Subcutaneous adipose tissue (tissue), 4 donors: ENCODE measurements around the gene CAMK1. TPM values are rescaled to one million over a fixed set of nuclear protein-coding genes. Genes with fewer than 3 reads are reported as not detected.

Experiments
- total RNA-seq, 4 donors: library from RNA; depleted of rRNA; stranded (reverse); fragments of >200 nt; gene quantifications; one replicate each; pipeline ENCODE4 v1.1.0, GENCODE V29; 2016
- TF ChIP-seq, protein P1 (sequence below): fragments of 450-650 bp; IDR thresholded peaks from one replicate; pipeline ENCODE4 v1.5.1; 2016; ENCODE audit warnings: low read depth, mild to moderate bottlenecking, control low read depth, antibody characterized with exemption, moderate library complexity

Gene CAMK1
- total RNA-seq, 4 donors from 2014 or later: 57.0 to 122 (median 66.6) TPM

DNA sequence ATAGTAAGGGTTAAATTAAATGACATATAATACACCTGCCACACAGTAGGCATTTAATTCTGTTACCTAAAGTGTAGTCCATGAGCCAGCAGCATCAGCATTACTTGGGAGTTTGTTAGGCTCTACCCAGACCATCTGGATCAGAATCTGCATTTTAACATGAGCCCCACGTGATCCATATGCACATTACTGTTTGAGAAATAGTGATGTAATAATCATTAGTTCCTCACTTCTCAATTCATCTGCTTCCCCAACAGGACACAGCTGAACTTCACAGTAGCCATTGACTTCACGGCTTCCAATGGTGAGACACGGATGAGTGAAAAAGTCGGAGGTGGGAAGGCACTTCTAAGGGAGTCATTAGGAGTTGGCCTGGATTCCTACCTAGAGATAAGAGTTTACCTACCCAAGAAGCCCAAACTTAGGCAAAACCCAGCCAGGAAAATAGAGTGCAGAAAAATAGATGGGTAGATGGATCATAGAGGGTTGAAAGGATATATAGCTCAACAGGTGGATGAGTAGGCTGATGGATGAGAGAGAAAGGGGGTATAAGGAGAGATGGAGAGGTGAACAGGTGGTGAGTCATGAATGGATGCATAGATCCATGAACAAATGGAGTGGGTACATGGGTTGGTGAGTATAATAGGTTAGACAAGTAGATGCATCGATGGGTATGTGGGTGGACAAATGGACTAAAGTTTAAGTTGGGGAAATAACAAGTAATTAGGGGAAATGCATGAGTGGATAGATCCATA, 52.8 kb downstream of the CAMK1 start:
- TF ChIP-seq, protein P1, sequence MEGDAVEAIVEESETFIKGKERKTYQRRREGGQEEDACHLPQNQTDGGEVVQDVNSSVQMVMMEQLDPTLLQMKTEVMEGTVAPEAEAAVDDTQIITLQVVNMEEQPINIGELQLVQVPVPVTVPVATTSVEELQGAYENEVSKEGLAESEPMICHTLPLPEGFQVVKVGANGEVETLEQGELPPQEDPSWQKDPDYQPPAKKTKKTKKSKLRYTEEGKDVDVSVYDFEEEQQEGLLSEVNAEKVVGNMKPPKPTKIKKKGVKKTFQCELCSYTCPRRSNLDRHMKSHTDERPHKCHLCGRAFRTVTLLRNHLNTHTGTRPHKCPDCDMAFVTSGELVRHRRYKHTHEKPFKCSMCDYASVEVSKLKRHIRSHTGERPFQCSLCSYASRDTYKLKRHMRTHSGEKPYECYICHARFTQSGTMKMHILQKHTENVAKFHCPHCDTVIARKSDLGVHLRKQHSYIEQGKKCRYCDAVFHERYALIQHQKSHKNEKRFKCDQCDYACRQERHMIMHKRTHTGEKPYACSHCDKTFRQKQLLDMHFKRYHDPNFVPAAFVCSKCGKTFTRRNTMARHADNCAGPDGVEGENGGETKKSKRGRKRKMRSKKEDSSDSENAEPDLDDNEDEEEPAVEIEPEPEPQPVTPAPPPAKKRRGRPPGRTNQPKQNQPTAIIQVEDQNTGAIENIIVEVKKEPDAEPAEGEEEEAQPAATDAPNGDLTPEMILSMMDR: no peak

DNA sequence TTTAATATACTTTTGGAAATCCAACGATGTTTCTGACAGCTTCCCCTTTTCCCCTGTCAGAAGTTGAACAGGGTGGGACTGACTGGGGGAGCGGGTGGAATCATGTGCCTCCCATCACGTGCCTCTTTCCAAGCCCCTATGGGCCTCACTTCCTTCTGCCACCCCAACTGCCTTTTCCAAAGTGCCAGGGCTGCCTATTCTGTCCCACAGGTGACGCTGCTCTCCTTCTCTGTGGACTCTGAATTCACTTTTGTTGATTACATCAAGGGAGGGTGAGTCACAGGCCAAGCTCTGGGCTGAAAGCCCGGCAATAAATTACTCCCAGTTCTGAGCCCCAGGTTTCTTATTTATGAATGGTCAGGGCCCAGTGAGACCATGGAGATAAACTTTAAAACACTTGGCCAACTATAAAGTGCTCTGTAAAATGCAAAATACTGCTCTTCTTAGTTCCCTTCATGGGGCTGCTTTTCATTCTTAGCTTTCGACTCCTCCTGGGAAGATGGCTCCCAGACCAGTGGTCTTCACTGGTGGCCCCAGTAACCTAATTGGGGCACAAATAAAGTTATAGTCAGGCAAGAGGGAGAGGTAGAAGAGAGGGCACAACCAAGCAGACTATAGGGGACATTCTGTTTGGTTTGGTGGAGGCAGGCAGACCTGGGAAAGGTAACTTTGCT, 53.8 kb downstream of the CAMK1 start:
- TF ChIP-seq, protein P1: no peak

DNA sequence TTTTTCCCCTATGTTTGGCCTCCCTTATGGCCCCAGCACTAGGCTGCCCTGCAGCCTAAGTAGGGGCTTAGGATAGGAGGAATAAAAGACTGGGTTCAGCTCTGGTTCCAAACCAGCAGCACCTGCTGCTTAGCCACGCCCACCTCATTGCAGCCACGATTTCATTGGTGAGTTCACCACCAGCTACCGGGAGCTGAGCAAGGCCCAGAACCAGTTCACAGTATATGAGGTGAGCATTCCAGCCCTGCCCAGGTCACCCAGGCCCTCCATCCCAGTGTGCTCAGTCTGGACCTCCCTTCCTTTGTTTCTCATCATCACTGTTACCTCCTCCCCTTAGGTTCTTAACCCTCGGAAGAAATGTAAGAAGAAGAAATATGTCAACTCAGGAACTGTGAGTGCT, 54.6 kb downstream of the CAMK1 start:
- TF ChIP-seq, protein P1: no peak

DNA sequence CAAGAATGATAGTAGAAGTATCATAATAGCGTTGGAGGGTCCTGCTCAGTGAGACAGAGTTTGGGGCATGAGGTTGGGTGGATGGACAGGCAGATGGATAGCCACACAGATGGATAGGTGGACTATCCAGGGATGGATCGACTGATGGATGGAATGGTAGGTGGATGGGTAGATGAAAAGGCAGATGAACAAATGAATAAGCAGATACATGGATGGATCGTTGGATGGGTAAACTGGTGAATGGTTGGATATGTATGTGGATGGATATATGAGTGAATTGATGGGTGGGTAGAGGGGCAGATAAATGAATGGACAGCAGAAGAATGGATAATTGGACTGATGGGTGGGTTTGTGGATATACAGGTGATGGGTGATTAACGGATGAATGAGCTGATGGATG, 56.6 kb downstream of the CAMK1 start:
- TF ChIP-seq, protein P1: no peak

DNA sequence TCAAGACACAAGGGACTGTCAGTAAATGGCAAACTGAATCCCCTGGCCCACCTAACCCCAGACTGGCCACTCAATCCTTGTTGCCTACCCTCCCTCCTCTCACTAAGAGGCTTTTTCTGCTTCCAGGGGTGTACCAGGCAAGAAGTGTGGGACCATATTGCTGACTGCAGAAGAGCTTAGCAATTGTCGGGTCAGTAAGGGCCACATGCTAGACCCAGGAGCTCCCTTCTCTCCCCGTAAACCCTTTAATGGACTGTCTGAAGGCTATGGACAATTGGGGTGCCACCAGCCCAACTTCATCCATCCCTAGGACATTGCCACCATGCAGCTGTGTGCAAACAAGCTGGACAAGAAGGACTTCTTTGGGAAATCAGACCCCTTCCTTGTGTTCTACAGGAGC, 57.3 kb downstream of the CAMK1 start:
- TF ChIP-seq, protein P1: no peak

DNA sequence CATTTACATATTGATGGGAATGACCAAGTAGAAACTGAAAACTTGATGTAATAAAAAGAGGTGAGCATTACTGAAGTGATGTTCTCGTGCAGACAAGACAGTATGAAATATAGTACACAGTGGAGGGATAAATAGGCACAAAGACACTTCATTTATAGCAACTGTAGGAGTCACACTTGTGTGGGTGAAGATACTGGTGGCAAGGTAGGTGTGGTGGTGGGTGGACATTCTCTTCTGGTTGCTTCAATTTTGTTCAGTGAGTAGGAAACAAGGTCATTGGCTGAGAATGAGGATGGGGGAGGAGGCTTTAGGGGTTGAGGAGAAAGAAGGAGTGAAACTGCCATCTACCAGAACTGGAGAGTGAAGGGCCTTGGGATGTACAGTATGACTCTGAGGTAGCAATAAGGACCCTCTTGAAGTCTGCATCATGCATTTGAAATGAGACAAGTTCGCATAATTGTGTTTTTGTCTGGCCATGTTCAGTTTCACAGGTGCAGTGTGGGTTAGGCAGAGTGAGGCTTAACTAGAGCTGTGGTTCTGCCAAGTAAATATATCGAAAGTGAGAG, 59.5 kb downstream of the CAMK1 start:
- TF ChIP-seq, protein P1: no peak

Other genes with a start within 250 kb of the CAMK1 start
- gene LHFPL4, start 216.1 kb downstream of the CAMK1 start, total RNA-seq: not detected
- gene MTMR14, start 120.4 kb downstream of the CAMK1 start, total RNA-seq: 10 to 100 TPM; 28.0 to 46.6 (median 39.4) TPM
- 1 to 10 TPM in 1 of 4 donors, not detected in 3; 2.0 TPM for gene CPNE9, start 66.1 kb downstream of the CAMK1 start, total RNA-seq
- gene BRPF1, start 38.2 kb downstream of the CAMK1 start, total RNA-seq: 10 to 100 TPM; 11.3 to 18.8 (median 14.5) TPM
- 10 to 100 TPM; 16.0 to 23.0 (median 19.3) TPM for gene OGG1, start 20.0 kb downstream of the CAMK1 start, total RNA-seq
- gene TADA3, start 22.5 kb upstream of the CAMK1 start, total RNA-seq: 10 to 100 TPM; 32.1 to 69.6 (median 58.9) TPM
- 100 to 1,000 TPM in 3 of 4 donors, 10 to 100 TPM in 1; 85.4 to 174 (median 158) TPM for gene ARPC4, start 23.1 kb upstream of the CAMK1 start, total RNA-seq
- gene TTLL3, start 40.3 kb upstream of the CAMK1 start, total RNA-seq: 100 to 1,000 TPM in 1 of 4 donors, 10 to 100 TPM in 3; 36.5 to 125 (median 70.0) TPM
- 10 to 100 TPM; 28.9 to 40.1 (median 33.8) TPM for gene RPUSD3, start 74.1 kb upstream of the CAMK1 start, total RNA-seq
- gene CIDEC, start 110.3 kb upstream of the CAMK1 start, total RNA-seq: 1,000 to 10,000 TPM in 2 of 4 donors, 100 to 1,000 TPM in 2; 684 to 1,626 (median 1,205) TPM
- gene JAGN1, start 120.7 kb upstream of the CAMK1 start, total RNA-seq: 10 to 100 TPM; 53.7 to 83.8 (median 60.2) TPM
- 10 to 100 TPM in 3 of 4 donors, 1 to 10 TPM in 1; 5.9 to 27.9 (median 14.2) TPM for gene IL17RE, start 132.9 kb upstream of the CAMK1 start, total RNA-seq
- 10 to 100 TPM; 26.3 to 99.3 (median 82.1) TPM for gene IL17RC, start 147.2 kb upstream of the CAMK1 start, total RNA-seq
- gene CRELD1, start 163.9 kb upstream of the CAMK1 start, total RNA-seq: 10 to 100 TPM; 30.2 to 45.6 (median 35.5) TPM
- gene PRRT3, start 182.5 kb upstream of the CAMK1 start, total RNA-seq: 1 to 10 TPM in 2 of 4 donors, under 1 TPM in 2; 0.82 to 2.4 (median 1.0) TPM
- 100 to 1,000 TPM in 1 of 4 donors, 10 to 100 TPM in 3; 71.6 to 103 (median 90.8) TPM for gene EMC3, start 216.9 kb upstream of the CAMK1 start, total RNA-seq